ENCODE measurements around the gene FSTL4. TPM values are rescaled to one million over a fixed set of nuclear protein-coding genes. Genes with fewer than 3 reads are reported as not detected.

Gene FSTL4
- total RNA-seq, 4 donors from 2014 or later, result 0.33 to 0.78 (median 0.34) TPM; not detected in 1

DNA sequence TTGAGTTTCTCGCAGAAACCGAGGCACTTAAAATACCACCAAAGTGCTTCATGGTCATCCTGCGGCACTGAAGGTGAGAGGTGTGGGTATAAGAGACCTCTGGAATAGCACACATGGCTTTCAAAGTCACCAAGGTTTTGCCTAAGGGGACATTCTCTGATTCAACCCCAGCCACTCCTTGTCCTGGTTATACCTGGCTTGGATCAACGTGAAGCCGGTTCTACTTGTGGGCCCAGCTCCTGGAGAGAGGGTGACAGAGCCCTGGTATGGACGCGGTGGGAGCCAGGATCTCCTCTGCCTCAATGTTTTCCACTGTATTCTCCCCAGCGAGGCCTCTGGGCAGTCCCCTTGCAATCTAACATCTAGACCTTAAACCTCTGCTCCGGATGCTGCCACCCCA lies 132.0 kb downstream of the FSTL4 start:
- Histone ChIP-seq H3K27me3 (peaks cover 0 to 4% (median 0%) of the 10 kb centered on the region in 4 donors), H3K4me3 (no peak overlapping the region), H3K36me3 (no peaks in the 10 kb centered on the region), H3K9me3 (no peaks in the 10 kb centered on the region), H3K4me1 (no peaks in the 10 kb centered on the region), H3K27ac (replicated peaks in 1 of 4) (no peak overlapping the region)
- no peak for DNase-seq (ENCODE audit: extremely low spot score)
- TF ChIP-seq POLR2A (IDR thresholded peaks at IDR 0.05; ENCODE audit: low read depth), result no peak
- no peak for TF ChIP-seq EP300 (IDR thresholded peaks at IDR 0.05)
- no peak for TF ChIP-seq CTCF (IDR thresholded peaks at IDR 0.05)
- TF ChIP-seq POLR2AphosphoS5 (IDR thresholded peaks at IDR 0.05), result no peak
- intact Hi-C loops (cut with DNase I), result no loop called here
- WGBS, result 97% methylated on average over 9 of the region's 9 CpGs

DNA sequence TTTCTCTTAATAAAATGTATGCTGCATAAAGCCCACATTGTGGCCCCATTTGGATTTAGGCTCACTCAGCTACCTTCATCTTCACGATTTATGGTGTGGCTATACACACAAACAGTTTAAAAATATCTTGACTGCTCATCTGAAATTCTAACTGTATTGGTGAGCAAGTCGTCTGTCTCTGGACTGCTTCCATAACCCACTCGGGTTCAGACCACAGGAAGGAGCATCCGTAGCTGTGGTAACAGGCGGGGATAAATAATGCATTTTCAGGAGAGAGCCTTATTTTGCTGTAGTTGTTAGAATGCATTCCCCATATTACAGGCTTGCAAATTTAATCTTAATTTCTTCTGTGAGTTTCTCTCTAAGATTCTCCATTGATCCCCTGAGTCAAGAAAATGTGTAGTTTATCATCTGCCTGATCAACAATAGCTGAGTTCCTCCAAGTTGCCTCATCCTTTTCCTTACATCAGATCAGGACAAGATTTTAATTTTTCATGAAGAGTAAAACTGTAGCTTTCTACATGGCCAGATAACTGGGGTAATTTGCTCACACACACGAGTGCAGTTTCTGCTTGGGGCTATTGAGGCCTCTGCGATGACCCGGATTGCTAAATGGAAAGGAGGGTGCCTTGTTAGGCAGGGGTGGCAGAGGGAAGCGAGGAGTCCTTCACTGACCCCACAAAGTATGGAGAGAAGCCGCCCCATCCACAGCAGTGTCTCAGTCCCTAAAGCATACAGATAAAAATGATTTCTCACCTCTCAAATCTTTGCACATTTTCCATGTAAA lies 133.9 kb downstream of the FSTL4 start:
- Histone ChIP-seq H3K36me3 (no peaks in the 10 kb centered on the region), H3K9me3 (no peaks in the 10 kb centered on the region), H3K4me1 (no peaks in the 10 kb centered on the region), H3K27ac (replicated peaks in 1 of 4) (no peak overlapping the region), H3K27me3 (peaks cover 0 to 14% (median 0%) of the 10 kb centered on the region in 4 donors), H3K4me3 (no peak overlapping the region)
- WGBS, result 71% methylated on average over 10 of the region's 10 CpGs
- intact Hi-C loops (cut with DNase I), result no loop called here
- TF ChIP-seq POLR2A (IDR thresholded peaks at IDR 0.05; ENCODE audit: low read depth) (no peak), CTCF (IDR thresholded peaks at IDR 0.05) (no peak), EP300 (IDR thresholded peaks at IDR 0.05) (no peak), POLR2AphosphoS5 (IDR thresholded peaks at IDR 0.05) (no peak)
- no peak for DNase-seq (ENCODE audit: extremely low spot score)

GRCh38 chr5:133475986-133476385 lies 136.4 kb downstream of the FSTL4 start:
- no peaks in the 10 kb centered on the region for H3K9me3 ChIP-seq
- intact Hi-C loops (cut with DNase I), result no loop called here
- H3K27ac ChIP-seq (replicated peaks in 1 of 4), result no peak overlapping the region
- peaks cover 0 to 14% (median 0%) of the 10 kb centered on the region in 4 donors for H3K27me3 ChIP-seq
- H3K4me1 ChIP-seq, result no peaks in the 10 kb centered on the region
- no peak for DNase-seq (ENCODE audit: extremely low spot score)
- 83% methylated on average over 7 of the region's 7 CpGs for WGBS
- H3K36me3 ChIP-seq, result no peaks in the 10 kb centered on the region
- TF ChIP-seq CTCF (IDR thresholded peaks at IDR 0.05), result no peak
- TF ChIP-seq POLR2AphosphoS5 (IDR thresholded peaks at IDR 0.05), result no peak
- TF ChIP-seq EP300 (IDR thresholded peaks at IDR 0.05), result no peak
- no peak overlapping the region for H3K4me3 ChIP-seq

DNA sequence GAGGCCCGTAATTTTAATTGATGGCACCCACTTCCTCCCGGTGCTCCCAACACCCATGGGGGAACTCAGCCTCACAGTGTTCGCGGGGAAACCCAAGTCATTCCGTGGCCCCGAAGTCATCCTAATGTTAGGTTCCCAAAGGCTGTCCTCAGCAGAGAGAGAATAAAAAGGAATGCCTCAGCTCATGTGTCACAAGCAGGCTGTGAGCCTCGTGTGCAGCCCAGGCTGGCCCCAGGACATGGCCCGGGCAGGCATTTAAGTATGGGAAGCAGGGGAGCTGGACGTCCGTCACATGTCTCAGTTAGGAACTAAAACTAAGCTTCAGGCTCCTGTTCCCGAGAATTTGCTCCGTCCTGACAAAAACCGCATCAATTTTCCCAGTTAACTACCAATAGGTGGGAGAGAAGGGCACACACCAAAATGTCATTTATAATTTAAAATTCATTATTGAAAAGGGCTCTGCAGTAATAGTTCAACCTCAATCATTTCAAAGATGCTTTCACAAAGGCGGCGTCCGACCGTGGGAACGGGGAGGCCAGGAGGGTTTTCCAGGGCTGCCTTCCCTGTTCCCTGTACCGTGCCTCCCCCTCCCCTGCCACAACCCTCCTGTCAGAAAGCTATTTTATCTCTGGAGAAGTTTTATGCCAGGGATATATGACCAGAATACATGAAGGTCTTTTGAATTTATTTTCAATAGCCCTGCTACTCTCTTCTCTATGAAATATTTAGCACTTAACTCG lies 137.3 kb downstream of the FSTL4 start:
- Histone ChIP-seq H3K4me1 (no peaks in the 10 kb centered on the region), H3K27me3 (peaks cover 0 to 14% (median 0%) of the 10 kb centered on the region in 4 donors), H3K27ac (replicated peaks in 1 of 4) (no peak overlapping the region), H3K4me3 (no peak overlapping the region), H3K36me3 (no peaks in the 10 kb centered on the region), H3K9me3 (no peaks in the 10 kb centered on the region)
- no peak for TF ChIP-seq EP300 (IDR thresholded peaks at IDR 0.05)
- TF ChIP-seq CTCF (IDR thresholded peaks at IDR 0.05), result no peak
- TF ChIP-seq POLR2AphosphoS5 (IDR thresholded peaks at IDR 0.05), result no peak
- TF ChIP-seq POLR2A (IDR thresholded peaks at IDR 0.05; ENCODE audit: low read depth), result no peak
- WGBS, result 63% methylated on average over 20 of the region's 20 CpGs
- no peak for DNase-seq (ENCODE audit: extremely low spot score)
- intact Hi-C loops (cut with DNase I), result no loop called here
